Central memory CD4-positive, alpha-beta T cell (primary cell): ENCODE data around the gene ST3GAL3.

Experiments
- DNase-seq: peaks from one replicate; pipeline ENCODE4 v3.0.0; 2022

The ST3GAL3 gene

DNA sequence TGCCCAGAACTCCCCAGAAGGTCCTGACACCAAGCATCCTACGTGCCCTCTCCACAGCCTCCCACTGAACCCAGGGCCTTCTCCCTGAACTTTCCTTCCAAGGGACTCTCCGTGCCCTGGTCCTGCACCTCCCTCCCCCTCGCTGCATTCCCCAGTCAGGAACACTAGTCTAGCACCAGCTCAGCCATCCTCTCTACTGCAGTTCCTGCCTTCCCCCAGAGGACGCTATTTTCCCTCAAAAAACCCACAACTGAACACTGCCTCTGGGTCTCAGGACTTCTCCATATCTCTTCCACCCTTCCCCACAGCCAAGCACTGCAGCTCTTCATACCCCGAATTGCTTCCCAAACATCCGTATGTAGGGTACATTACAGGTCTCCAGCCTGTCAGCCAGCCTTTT, 213.7 kb downstream of the ST3GAL3 start:
- no peak for DNase-seq

DNA sequence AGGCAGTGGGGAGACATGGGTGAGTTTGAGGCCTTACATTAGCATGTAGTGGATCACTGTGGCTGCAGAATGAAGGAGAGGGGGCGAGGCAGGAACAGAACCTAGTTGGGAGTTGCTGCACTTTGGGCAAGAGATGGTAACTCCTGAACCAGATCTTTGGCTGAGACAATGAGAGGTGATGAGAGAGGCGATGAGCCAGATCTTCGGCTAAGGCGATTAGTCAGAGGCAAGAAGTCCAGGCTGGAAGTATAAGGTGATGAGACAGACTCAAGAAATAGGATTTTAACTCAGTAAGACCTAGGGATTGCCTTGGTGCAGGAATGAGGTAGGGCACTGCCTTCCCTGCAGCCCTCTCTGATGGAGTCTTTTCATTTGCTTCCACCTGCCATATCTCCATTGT, 217.2 kb downstream of the ST3GAL3 start:
- no peak for DNase-seq

DNA sequence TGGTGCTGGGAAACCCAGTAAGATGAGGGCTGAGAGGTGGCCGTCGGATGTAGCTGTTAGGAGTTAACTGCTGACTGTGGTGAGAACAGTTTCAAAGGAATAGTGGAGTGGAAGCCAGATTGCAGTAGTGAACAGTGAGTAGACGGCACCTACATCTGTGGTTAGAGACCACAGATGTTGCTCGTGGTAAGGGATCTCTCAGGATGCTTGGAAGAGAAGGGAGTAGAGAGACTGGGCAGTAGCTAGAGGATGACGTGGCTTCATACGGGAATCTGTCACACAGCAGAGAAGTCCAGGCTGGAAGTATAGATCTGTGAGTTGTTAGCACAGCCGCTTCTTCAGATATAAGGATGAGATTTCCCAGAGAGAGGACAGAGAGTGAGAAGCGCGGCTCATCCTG, 218.5 kb downstream of the ST3GAL3 start:
- DNase-seq = no peak

DNA sequence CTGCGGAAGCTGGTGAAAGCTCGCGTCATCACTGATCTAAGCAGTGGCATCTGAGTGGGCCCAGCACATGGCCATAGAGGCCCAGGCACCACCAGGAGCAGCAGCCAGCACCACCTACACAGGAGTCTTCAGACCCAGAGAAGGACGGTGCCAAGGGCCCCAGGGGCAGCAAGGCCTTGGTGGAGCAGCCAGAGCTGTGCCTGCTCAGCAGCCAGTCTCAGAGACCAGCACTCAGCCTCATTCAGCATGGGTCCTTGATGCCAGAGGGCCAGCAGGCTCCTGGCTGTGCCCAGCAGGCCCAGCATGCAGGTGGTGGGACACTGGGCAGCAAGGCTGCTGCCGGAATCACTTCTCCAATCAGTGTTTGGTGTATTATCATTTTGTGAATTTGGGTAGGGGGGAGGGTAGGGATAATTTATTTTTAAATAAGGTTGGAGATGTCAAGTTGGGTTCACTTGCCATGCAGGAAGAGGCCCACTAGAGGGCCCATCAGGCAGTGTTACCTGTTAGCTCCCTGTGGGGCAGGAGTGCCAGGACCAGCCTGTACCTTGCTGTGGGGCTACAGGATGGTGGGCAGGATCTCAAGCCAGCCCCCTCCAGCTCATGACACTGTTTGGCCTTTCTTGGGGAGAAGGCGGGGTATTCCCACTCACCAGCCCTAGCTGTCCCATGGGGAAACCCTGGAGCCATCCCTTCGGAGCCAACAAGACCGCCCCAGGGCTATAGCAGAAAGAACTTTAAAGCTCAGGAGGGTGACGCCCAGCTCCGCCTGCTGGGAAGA, 223.0 kb downstream of the ST3GAL3 start:
- DNase-seq = no peak

DNA sequence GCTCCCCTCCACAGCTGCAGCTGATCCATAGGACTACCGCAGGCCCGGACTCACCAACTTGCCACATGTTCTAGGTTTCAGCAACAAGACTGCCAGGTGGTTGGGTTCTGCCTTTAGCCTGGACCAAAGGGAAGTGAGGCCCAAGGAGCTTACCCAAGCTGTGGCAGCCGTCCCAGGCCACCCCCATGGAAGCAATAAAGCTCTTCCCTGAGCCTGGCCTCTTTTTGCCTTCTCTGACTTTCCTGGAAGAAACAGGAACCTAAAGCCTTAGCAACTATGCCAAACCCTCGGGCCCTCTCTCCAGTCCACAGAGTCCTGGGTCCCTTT, 223.6 kb downstream of the ST3GAL3 start:
- DNase-seq = no peak

DNA sequence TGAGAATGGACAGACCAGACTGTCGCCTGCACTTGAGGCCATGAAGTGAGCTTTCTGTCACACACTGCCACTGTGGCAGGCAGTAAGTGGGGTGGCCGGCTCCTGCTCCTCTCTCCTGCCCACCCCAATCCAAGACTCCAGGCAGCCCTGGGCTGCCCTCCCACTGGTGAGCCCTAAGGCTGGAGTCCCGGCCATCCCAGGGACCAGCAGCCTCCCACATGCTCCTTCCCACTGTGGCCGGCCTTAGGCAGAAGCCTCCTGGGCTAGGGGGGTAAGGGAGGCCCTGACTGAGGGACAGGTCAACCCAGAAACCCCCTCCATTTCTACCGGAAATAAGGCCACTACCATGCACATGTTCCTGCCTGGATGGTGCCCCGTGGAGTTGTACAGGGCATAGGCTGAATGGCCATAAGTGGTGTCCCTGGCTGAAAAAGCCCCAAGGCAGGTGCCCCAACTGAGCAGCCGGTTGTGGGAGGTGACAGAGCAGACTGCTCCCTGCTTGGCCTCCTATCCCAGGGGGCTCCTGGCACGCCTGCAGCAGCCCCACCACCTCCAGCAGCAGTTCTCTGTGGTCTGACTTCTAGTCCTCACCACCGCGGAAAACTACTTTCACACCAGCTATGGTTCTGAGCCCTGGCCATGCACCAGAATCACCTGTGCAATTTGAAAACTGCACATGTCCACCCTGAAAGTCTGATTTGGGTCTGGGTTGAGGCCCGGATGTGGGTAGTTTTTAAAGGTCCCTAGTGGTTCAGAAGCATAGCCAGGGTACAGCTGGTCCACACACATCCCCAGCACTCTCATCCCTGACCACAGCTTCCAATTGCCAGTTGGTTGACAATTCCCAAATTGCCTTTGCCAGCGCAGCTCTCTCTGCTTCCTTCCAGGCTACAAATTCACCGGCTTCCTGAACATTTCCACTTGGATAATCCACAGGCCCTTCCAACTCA, 224.7 kb downstream of the ST3GAL3 start:
- DNase-seq = no peak

DNA sequence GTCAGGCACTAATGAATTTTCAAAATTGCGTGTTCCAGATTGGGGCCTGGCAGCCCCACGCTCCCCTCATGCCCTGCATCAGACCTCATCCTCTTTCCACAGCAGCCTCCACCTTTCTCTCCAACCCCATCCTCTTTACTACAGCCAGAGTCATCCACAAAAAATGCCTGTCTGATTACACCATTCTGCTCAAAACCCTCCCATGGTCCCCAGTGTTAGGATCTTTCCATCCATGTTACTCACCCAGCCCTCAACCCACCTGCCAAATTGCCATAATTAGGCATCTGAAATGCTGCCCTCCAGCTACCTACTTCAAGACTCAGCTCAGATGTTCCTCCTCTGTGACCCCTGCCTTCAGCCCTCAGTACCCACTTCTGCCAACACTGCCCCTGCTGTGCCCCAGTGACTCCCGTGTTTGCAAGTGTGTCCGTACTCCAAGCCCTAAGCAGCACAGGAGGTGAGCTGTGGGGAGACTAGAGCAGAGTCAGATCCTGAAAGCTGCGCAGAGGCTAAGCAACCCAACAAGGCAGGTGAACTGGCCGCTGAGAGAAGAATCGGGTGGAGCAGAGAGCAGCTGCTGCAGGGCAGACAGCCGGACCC, 225.6 kb downstream of the ST3GAL3 start:
- no peak for DNase-seq

DNA sequence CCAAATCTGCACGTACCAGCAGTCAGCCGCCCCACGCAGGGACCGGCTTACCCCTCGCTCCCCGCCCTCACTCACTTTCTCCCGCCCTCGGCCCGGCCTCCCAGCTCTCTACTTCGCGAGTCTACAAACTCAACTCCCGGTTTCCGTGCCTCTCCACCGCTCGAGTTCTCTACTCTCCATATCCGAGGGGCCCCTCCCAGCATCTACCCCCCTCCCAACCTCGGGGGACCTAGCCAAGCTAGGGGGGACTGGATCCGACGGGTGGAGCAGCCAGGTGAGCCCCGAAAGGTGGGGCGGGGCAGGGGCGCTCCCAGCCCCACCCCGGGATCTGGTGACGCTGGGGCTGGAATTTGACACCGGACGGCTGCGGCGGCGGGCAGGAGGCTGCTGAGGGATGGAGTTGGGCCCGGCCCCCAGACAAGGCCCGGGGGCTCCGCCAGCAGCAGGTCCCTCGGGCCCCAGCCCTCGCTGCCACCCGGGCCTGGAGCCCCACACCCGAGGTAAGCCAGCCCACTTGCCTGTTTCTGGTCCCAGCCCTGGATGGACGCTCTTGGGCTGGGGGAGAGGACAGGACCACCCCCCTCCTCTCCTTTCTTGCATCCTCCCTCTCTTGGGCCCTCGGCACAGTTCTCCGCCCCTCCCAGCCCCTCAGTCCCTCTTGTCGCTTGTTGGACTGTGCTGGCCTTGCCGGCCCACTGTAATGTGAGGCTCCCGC, 226.2 kb downstream of the ST3GAL3 start, which contains the start of gene ARTN:
Gene ARTN (plus strand): TSS at position 416 of the 715 bp plus-strand sequence. CDS start 1,856 bp downstream, outside the sequence.
- no peak for DNase-seq

DNA sequence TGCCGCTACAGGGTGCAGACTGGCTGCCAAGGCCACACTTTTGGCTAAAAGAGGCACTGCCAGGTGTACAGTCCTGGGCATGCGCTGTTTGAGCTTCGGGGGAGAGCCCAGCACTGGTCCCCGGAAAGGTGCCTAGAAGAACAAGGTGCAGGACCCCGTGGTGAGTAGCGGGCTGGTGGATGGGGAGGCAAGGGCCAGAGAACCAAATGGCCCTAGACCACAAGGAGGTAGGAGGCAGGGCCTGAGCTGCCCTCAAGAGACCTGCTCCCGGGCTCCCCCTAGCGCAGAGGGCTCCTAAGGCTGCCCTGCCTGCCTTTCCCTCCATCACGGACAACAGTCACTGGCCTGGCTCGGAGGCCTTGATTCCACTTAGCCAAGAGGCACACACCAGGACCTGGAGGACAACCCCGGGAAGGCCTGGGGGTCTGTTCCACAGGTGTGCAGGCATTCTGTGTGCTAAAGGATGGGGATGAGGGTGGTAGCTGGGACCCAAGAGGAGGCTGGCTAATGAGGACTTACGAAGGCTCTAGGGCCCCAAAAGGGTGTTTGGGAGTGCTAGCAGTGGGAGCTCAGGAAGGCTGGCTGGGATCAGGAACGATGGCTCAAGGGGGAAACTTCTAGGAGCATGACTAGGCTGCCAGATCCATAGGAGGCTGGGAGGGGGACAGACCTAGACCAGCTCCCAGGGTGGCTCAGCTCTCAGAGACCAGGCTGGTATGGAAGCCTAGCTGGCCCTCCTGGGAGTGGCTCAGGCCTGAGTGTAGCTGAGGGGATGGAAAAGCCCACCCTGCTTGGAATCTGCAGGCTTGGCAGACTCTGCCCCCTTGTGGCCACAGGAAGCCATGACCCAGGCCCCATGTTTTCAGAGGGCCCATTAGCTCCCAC, 227.0 kb downstream of the ST3GAL3 start:
- no peak for DNase-seq

DNA sequence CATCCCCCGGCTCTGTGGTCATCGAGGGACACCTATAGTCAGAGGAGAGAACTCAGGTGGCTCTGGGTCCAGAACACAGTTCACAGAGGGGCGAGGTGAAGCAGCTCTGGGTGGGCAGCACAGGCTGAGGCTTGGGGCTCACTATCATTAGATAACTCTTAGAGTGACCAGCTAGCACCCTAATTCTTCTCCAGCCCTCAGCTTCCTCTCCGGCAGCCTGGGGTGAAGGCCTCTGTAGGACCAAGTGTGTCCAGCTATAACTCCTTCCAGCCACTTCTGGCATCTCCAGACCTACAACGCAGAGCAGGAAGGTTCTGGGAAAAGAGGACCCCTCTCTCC, 227.6 kb downstream of the ST3GAL3 start:
- DNase-seq = no peak

DNA sequence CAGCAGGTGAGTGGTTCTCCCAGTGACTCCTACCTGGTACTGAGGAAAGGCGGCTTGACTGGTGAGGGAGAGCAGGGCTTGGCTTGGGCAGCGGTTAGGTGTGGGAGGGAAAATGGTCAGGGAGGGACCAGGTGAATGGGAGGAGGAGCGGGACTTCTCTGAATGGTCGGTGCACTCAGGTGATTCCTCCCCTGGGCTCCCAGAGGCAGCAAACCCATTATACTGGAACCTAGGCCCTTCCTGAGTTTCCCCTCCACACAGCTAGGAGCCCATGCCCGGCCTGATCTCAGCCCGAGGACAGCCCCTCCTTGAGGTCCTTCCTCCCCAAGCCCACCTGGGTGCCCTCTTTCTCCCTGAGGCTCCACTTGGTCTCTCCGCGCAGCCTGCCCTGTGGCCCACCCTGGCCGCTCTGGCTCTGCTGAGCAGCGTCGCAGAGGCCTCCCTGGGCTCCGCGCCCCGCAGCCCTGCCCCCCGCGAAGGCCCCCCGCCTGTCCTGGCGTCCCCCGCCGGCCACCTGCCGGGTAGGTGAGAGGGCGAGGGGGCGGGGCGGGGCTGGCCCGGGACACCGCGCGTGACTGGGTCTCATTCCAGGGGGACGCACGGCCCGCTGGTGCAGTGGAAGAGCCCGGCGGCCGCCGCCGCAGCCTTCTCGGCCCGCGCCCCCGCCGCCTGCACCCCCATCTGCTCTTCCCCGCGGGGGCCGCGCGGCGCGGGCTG, 228.5 kb downstream of the ST3GAL3 start:
- no peak for DNase-seq

DNA sequence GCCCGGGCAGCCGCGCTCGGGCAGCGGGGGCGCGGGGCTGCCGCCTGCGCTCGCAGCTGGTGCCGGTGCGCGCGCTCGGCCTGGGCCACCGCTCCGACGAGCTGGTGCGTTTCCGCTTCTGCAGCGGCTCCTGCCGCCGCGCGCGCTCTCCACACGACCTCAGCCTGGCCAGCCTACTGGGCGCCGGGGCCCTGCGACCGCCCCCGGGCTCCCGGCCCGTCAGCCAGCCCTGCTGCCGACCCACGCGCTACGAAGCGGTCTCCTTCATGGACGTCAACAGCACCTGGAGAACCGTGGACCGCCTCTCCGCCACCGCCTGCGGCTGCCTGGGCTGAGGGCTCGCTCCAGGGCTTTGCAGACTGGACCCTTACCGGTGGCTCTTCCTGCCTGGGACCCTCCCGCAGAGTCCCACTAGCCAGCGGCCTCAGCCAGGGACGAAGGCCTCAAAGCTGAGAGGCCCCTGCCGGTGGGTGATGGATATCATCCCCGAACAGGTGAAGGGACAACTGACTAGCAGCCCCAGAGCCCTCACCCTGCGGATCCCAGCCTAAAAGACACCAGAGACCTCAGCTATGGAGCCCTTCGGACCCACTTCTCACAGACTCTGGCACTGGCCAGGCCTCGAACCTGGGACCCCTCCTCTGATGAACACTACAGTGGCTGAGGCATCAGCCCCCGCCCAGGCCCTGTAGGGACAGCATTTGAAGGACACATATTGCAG, 229.3 kb downstream of the ST3GAL3 start:
- DNase-seq = no peak

DNA sequence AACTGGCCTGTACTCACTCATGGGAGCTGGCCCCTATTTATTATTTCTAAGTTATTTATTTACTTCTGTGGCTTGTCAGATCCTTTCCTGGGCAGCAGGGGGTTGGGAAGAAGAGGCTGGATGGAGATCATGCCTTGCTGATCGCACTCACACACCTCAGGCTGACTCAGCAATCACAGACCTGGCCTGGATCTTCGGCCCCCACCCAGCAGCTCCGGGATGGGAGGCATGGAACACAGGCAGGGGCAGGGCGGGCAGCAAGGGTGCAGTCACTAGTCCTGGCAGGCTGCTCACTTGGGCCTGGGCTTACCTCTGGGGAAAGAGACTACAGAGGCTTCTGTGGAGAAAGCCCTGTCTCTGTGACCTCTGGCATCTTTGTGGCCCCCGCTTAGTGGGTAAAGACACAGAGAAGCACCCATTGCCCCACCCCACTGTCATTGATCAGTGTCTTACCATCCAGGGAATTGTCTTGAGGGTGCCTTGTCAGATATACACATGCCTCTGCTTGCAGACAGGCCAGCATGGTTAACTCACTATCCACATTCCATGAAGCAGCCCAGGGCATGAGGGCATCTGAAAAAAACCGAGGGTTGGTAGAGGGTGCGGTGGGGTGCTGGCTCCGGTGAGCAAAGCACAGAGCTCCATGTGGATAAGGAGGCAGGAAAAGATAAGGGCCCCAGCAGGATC, 230.0 kb downstream of the ST3GAL3 start:
- DNase-seq = no peak

DNA sequence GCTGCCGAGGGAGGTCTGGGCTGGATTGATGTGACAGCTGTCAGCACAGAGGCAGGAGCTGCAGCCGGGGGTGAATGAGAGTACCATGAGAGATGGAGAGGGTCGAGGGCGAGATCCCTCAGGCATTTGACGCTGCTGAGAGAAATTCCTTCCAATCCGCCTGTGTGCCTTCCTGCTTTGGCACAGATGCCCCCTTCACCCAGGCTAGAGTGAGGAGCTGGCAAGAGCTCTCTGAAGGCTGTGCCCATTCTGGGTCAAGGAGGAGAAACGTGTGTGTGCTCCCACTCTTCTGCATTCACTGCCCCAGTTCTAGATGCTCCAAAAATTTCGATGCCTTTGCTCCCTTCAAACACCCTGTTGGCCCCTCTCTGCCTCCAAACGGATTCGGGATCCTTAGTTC, 231.0 kb downstream of the ST3GAL3 start:
- DNase-seq = no peak

DNA sequence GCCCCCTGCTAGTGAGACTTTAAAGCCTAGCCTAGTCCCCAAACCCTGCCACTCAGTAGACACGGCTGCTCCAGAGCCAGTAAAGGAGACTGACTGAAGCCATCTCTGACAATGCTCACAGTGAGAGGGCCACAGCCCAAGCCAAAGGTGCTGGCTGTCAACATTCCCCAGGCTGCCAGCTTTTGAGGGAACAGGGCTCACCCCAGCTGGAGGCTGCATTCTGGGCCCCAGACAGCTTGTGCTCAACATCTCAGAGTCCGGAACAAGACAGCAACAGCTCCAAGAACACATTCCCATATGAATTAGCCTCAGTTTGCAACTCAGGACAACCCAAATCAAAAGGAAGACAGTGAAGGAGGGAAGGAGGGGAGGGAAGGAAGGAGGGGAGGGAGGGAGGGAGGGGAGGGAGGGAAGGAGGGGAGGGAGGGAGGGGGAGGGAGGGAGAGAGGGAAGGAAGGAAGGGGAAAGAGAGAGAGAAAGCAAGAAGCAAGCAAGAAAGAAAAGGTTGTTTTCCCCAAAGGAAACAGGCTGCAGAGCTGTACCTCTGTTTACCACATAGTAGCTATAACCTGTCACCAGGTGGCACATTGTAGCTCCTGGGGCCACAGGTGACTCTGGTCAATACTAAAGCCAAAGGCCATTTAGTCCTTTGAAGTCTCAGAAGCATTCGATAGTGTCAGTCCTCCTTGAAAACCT, 231.7 kb downstream of the ST3GAL3 start:
- DNase-seq = no peak

DNA sequence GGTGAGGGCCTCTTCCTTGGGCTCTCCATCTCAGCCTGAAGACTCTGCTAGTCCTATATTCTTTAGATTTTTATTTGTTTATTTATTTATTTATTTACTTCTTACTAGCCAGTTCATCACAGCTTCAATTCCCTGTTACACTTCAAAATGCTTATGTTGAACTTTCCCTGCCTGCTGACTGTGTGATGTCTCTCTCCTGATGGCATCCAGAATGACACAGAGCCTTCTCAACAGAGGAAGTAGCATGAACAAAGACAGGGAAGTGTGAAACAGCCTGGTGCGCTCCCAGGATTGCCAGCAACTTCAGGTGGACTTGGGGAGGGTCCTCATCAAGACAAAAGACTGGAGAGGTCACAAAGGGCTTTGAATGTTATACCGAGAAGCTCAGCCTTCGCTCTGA, 235.1 kb downstream of the ST3GAL3 start:
- no peak for DNase-seq

DNA sequence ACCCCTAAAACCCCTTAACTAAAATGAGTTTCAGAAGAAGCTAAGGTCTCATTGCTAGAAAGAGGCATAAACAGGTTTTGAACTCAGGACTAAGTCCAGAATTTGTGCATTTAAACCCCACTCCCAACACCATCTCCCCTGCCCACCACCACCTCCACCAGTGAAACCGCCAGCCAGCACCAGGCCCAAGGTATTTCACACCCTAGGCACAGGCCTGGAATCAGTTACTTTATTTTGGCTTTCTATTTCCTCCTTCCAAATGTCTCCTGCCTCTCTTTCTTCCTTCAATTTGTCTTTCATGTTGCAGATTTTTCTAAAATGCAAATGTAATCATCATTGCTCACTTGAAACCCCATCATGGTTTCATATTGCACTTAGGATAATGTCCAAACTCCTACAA, 237.5 kb downstream of the ST3GAL3 start:
- DNase-seq = no peak

DNA sequence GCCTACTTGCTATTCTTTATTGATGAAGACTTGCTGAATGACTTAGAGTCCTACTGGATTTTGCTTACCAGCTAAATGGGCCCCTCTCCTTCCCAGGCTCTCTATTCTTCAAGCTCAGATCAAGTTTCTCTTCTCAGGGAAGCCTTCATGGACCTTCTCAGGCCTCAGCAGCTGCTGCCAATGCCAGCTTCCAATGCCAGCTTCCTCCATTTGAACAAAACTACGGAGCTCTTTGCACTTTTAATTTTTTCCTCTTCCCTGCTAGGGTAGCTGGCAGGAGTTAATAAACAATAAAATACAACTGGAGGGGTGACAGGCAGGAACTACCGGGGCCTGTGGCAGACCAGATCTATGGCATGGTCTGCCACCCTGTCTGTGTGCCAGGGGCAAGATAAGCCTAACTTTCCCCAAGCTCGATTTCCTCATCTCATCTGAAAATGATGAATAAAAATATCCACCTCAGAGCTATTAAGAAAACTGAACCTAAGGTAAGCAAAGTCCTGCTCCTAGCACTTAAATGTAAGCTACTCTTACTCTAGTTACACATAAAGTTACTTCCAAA, 238.4 kb downstream of the ST3GAL3 start:
- DNase-seq = no peak
